Skeletal muscle cell (primary cell): ENCODE measurements around the gene SEZ6L.
A peak's percentile ranks its signal among the peaks of the same experiment; 100 is the strongest.
"Not testable (repeated sequence)": the region's sequence is repeated elsewhere in the genome, so short reads cannot be mapped to it uniquely, and the experiment has no call there.

Experiments
- DNase-seq: peaks from one replicate; pipeline ENCODE4 v3.0.0-alpha.2; 2010; ENCODE audit warnings: low read depth
- H3K4me3 ChIP-seq: 2 replicates; pipeline ENCODE4 v1.5.1; 2011; ENCODE audit warnings: low read depth, mild to moderate bottlenecking, control low read depth, low read length, moderate library complexity

Gene SEZ6L

GRCh38 chr22:26399289-26399688 lies 230.0 kb downstream of the SEZ6L start:
- no peak for DNase-seq
- no peak overlapping the region for H3K4me3 ChIP-seq

GRCh38 chr22:26401726-26402125 lies 232.5 kb downstream of the SEZ6L start:
- DNase-seq = no peak
- H3K4me3 ChIP-seq = no peak overlapping the region

- no peak for DNase-seq
- H3K4me3 ChIP-seq = no peak overlapping the region
Observed at GRCh38 chr22:26404851-26405421, 235.7 kb downstream of the SEZ6L start.

GRCh38 chr22:26406118-26406517 lies 236.9 kb downstream of the SEZ6L start:
- no peak overlapping the region for H3K4me3 ChIP-seq
- peak; percentile 38 for DNase-seq

GRCh38 chr22:26408562-26409220 lies 239.4 kb downstream of the SEZ6L start:
- H3K4me3 ChIP-seq, DNase-seq: not testable (repeated sequence)

- no peak overlapping the region for H3K4me3 ChIP-seq
- DNase-seq = no peak
Observed at GRCh38 chr22:26409719-26410335, 240.6 kb downstream of the SEZ6L start.

GRCh38 chr22:26410386-26410785 lies 241.1 kb downstream of the SEZ6L start:
- H3K4me3 ChIP-seq = no peak overlapping the region
- DNase-seq = no peak

GRCh38 chr22:26414347-26414746 lies 245.1 kb downstream of the SEZ6L start:
- no peak overlapping the region for H3K4me3 ChIP-seq
- no peak for DNase-seq

- no peak for DNase-seq
- no peak overlapping the region for H3K4me3 ChIP-seq
Observed at GRCh38 chr22:26416256-26416655, 247.0 kb downstream of the SEZ6L start.

GRCh38 chr22:26416670-26417276 lies 247.5 kb downstream of the SEZ6L start:
- peak; percentile 67 for DNase-seq
- H3K4me3 ChIP-seq = no peak overlapping the region

GRCh38 chr22:26417406-26417805 lies 248.1 kb downstream of the SEZ6L start:
- no peak for DNase-seq
- no peak overlapping the region for H3K4me3 ChIP-seq

GRCh38 chr22:26418620-26419019 lies 249.4 kb downstream of the SEZ6L start:
- no peak for DNase-seq
- no peak overlapping the region for H3K4me3 ChIP-seq

- H3K4me3 ChIP-seq = no peak overlapping the region
- no peak for DNase-seq
Observed at GRCh38 chr22:26426924-26427323, 257.7 kb downstream of the SEZ6L start.

GRCh38 chr22:26428515-26429457 lies 259.5 kb downstream of the SEZ6L start, which contains the start of gene ASPHD2:
Gene ASPHD2 (plus strand): TSS chr22:26429260. CDS start chr22:26433616, 4,356 bp downstream.
- peak within 1 kb of the TSS; percentile 52 for H3K4me3 ChIP-seq
- no peak for DNase-seq

GRCh38 chr22:26429458-26430286 lies 260.4 kb downstream of the SEZ6L start:
- DNase-seq = no peak

GRCh38 chr22:26430600-26430999 lies 261.3 kb downstream of the SEZ6L start:
- no peak overlapping the region for H3K4me3 ChIP-seq
- DNase-seq = no peak

More at GRCh38 chr22:26429458-26430286, 260.4 kb downstream of the SEZ6L start:
- peak overlapping the region; percentile 48 for H3K4me3 ChIP-seq

GRCh38 chr22:26431261-26431995 lies 262.2 kb downstream of the SEZ6L start:
- DNase-seq = no peak
- no peak overlapping the region for H3K4me3 ChIP-seq
